Parathyroid adenoma (tissue), 2 donors: ENCODE data around the gene TIAM2.

Experiments used
- H2AFZ ChIP-seq: fragments of 300-600 bp; sonication (generic); one replicate; pipeline ENCODE4 v1.7.0; 2017; ENCODE audit warnings: antibody characterized with exemption, mild to moderate bottlenecking
- H3K27ac ChIP-seq: fragments of 300-600 bp; sonication (generic); one replicate; pipeline ENCODE4 v1.7.0; 2017
- H3K27me3 ChIP-seq: fragments of 300-600 bp; sonication (generic); one replicate; pipeline ENCODE4 v1.7.0; 2017; ENCODE audit warnings: low read length; ENCODE audit not compliant: control insufficient read depth, insufficient read depth
- H3K36me3 ChIP-seq: fragments of 300-600 bp; sonication (generic); one replicate; pipeline ENCODE4 v1.7.0; 2017; ENCODE audit warnings: low read length; ENCODE audit not compliant: control insufficient read depth, insufficient read depth
- H3K4me1 ChIP-seq: fragments of 300-600 bp; sonication (generic); one replicate; pipeline ENCODE4 v1.7.0; 2017; ENCODE audit warnings: control low read depth
- H3K4me2 ChIP-seq: fragments of 300-600 bp; sonication (generic); one replicate; pipeline ENCODE4 v1.7.0; 2017; ENCODE audit warnings: low read length
- H3K4me3 ChIP-seq: fragments of 300-600 bp; sonication (generic); one replicate; pipeline ENCODE4 v1.7.0; 2017; ENCODE audit warnings: low read depth, low read length
- H3K79me2 ChIP-seq: fragments of 300-600 bp; sonication (generic); one replicate; pipeline ENCODE4 v1.7.0; 2017; ENCODE audit warnings: control low read depth
- H3K9ac ChIP-seq: fragments of 300-600 bp; sonication (generic); one replicate; pipeline ENCODE4 v1.7.0; 2017; ENCODE audit warnings: mild to moderate bottlenecking
- H3K9me3 ChIP-seq: fragments of 300-600 bp; sonication (generic); one replicate; pipeline ENCODE4 v1.7.0; 2017; ENCODE audit warnings: low read length; ENCODE audit not compliant: control insufficient read depth
- CTCF ChIP-seq: fragments of 300-600 bp; sonication (generic); IDR thresholded peaks from one replicate; pipeline ENCODE4 v1.7.0; 2017; ENCODE audit warnings: antibody characterized with exemption, mild to moderate bottlenecking
- donor health status: primary hyperparathyroidism.

TIAM2 gene

GRCh38 chr6:155171747-155172449, 176.8 kb downstream of the TIAM2 start:
- no peak overlapping the region for H3K9ac ChIP-seq
- no peak overlapping the region for H2AFZ ChIP-seq
- no peaks in the 10 kb centered on the region for H3K36me3 ChIP-seq
- no peak overlapping the region for H3K4me3 ChIP-seq
- H3K9me3 ChIP-seq: no peaks in the 10 kb centered on the region
- no peaks in the 10 kb centered on the region for H3K27me3 ChIP-seq
- no peak overlapping the region for H3K4me2 ChIP-seq
- no peak for TF ChIP-seq CTCF
- H3K79me2 ChIP-seq: no peaks in the 10 kb centered on the region
- no peak overlapping the region for H3K27ac ChIP-seq
- H3K4me1 ChIP-seq: no peaks in the 10 kb centered on the region

- H2AFZ ChIP-seq: no peak overlapping the region
- H3K36me3 ChIP-seq: no peaks in the 10 kb centered on the region
- H3K9me3 ChIP-seq: no peaks in the 10 kb centered on the region
- H3K27me3 ChIP-seq: no peaks in the 10 kb centered on the region
- H3K27ac ChIP-seq: no peak overlapping the region
- H3K79me2 ChIP-seq: no peaks in the 10 kb centered on the region
- H3K4me2 ChIP-seq: no peak overlapping the region
- no peaks in the 10 kb centered on the region for H3K4me1 ChIP-seq
- H3K4me3 ChIP-seq: no peak overlapping the region
- H3K9ac ChIP-seq: no peak overlapping the region
- no peak for TF ChIP-seq CTCF
Observed at GRCh38 chr6:155173488-155173887, 178.4 kb downstream of the TIAM2 start.

DNA sequence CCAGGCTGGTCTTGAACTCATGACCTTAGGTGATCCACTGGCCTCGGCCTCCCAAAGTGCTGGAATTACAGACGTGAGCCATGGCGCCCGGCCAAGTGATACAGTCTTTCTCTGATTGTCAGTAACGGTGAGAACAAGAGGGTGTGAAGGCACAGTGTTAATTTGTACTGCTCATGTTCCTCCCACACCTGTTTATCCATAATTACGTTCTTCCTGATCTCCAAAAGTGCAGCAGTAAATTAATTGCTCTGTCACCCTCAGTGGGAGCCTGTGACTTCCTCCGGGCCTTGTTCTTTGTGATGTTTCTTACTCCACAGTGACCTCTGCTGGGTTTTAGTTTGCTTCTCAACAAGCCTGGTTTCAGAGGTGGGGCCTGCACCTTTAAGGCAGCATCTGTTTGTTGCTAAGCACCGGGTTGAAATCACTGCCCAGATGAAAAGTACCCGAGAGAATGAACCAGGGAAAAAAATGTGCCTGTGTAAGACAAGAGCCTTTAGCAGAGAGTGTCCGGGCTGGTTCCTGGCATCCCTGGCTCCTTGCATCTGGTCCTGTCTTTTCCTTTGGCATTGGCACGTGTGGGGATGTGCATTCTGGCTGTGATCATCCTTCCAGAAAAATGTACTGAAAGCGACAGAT, 179.6 kb downstream of the TIAM2 start:
- Histone ChIP-seq H3K27ac (no peak overlapping the region), H3K27me3 (no peaks in the 10 kb centered on the region), H3K4me2 (no peak overlapping the region), H3K9ac (no peak overlapping the region), H3K9me3 (no peaks in the 10 kb centered on the region), H2AFZ (no peak overlapping the region), H3K36me3 (no peaks in the 10 kb centered on the region), H3K4me3 (no peak overlapping the region), H3K79me2 (no peaks in the 10 kb centered on the region), H3K4me1 (no peaks in the 10 kb centered on the region)
- peak; percentile 40 for TF ChIP-seq CTCF

DNA sequence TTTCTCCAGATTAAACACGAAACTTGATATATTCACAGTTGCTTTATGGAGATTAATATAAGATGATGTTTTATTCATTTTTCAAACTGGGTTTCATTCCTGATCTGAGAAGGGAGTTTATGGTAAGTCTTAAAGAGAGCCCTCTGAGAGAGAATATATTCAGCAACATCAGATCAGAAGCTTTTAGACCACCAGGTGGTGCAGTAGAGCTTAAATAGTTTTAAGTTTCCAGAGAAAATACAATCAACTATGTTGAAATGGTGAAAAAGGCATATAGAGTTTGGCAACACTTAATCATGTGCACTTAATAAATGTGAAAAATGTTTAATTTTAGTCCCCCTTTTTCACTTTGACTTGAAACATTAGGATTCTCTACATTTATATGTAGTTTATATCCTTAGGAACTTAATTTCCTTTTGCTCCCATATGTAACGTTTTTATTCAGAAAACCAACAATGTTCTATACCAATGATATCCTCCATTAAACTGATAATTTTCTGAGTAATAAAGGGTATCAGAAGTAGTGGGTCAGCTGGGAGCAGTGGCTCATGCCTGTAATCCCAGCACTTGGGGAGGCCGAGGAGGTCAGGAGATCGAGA, 182.3 kb downstream of the TIAM2 start:
- Histone ChIP-seq H3K9ac (no peak overlapping the region), H3K4me1 (no peaks in the 10 kb centered on the region), H3K4me2 (no peak overlapping the region), H3K36me3 (no peaks in the 10 kb centered on the region), H3K79me2 (no peaks in the 10 kb centered on the region), H3K27ac (no peak overlapping the region), H2AFZ (no peak overlapping the region), H3K4me3 (no peak overlapping the region), H3K9me3 (no peaks in the 10 kb centered on the region), H3K27me3 (no peaks in the 10 kb centered on the region)
- TF ChIP-seq CTCF: peak; percentile 53
